Spinal cord (tissue), 10 donors: ENCODE results near the gene MBNL3. TPM values are rescaled to one million over a fixed set of nuclear protein-coding genes. Genes with fewer than 3 reads are reported as not detected.
"Not testable (repeated sequence)": the region's sequence is repeated elsewhere in the genome, so short reads cannot be mapped to it uniquely, and the experiment has no call there.

Source experiments
- DNase-seq, 6 donors: peaks; one replicate each; pipeline versions ENCODE4 v3.0.0 to v3.0.0-alpha.2; 2013 to 2015; ENCODE audit warnings: low spot score in 6 of 6, low read depth in 4 of 6
- H3K27ac ChIP-seq: one replicate; pipeline ENCODE4 v1.5.1; 2013; ENCODE audit warnings: low read depth, low read length, control low read depth
- H3K27me3 ChIP-seq: one replicate; pipeline ENCODE4 v1.6.1; 2013; ENCODE audit warnings: low read length; ENCODE audit not compliant: control insufficient read depth, insufficient read depth
- H3K36me3 ChIP-seq: one replicate; pipeline ENCODE4 v1.6.1; 2013; ENCODE audit warnings: low read length; ENCODE audit not compliant: control insufficient read depth, insufficient read depth
- H3K4me1 ChIP-seq: one replicate; pipeline ENCODE4 v1.6.1; 2013; ENCODE audit warnings: low read length; ENCODE audit not compliant: control insufficient read depth, insufficient read depth
- H3K4me3 ChIP-seq: one replicate; pipeline ENCODE4 v1.5.1; 2013; ENCODE audit warnings: low read depth, low read length, control low read depth
- H3K9me3 ChIP-seq: one replicate; pipeline ENCODE4 v1.6.1; 2013; ENCODE audit warnings: low read length; ENCODE audit not compliant: control insufficient read depth, insufficient read depth
- WGBS: methylation state at CpG from one replicate; pipeline ENCODE4 v1.1.5; 2013; ENCODE audit warnings: missing lambda C conversion rate; ENCODE audit not compliant: insufficient coverage; 5-methylcytosine and 5-hydroxymethylcytosine counted together
- polyA plus RNA-seq, 2 donors: library from polyadenylated mRNA; unstranded; fragments of 120-200 nt; gene quantifications; one replicate each; pipeline ENCODE4 v1.2.1, GENCODE V29; 2013; ENCODE audit not compliant: insufficient read length in 2 of 2
- total RNA-seq, 2 donors: library from RNA; depleted of rRNA in 1 of 2; stranded (reverse); fragments of 120-200 nt in 1 of 2; fragments of >200 nt in 1 of 2; gene quantifications; one replicate each; pipeline versions ENCODE4 v1.2.3 to v1.2.4, GENCODE V29; 2013 to 2014
- donor health status: healthy.

MBNL3 gene
- total and polyA plus RNA-seq, 4 donors, result 2.0 to 12.3 (median 5.9) TPM

DNA sequence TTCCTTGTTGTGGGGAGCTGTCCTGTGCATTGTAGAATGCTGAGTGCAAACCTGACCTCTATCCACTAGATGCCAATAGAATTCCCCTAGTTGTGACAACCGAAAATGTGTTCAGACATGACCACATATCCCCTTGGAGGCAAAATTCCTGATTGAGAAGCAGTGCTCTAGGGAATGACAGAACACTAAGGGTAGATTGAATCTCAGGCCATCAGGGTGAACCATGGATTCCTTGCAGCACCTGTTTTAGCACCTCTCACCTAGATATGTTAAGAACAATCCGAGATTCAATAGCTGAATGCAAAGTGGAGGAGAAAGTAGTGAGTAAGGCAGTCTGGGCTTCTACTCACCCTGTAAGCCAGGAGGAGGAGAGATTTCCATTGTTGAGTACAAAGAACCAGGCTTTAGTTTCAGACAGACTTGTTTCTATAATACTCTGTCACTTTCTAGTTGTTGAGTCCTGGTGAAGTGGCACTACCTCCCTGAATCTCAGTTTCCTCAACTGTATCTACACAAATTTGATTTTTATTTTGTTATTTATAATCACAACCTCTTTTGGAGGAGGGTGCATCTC, 158.6 kb downstream of the MBNL3 start:
- H3K4me1 ChIP-seq, result no peaks in the 10 kb centered on the region
- peaks cover 1% of the 10 kb centered on the region for H3K9me3 ChIP-seq
- H3K27me3 ChIP-seq, result peaks cover 2% of the 10 kb centered on the region
- WGBS, result no CpG with 5 or more reads among the region's 2 CpGs
- H3K36me3 ChIP-seq, result no peaks in the 10 kb centered on the region
- H3K27ac ChIP-seq, result no peak overlapping the region
- no peak overlapping the region for H3K4me3 ChIP-seq
- no peak for DNase-seq

GRCh38 chrX:132326960-132327359, 161.9 kb downstream of the MBNL3 start:
- H3K9me3 ChIP-seq, H3K4me3 ChIP-seq, H3K4me1 ChIP-seq, DNase-seq, H3K36me3 ChIP-seq, H3K27ac ChIP-seq, H3K27me3 ChIP-seq: not testable (repeated sequence)
- no CpG with 5 or more reads among the region's 2 CpGs for WGBS
